GM19023 (cell line): ENCODE results near the gene PTPRM.

Source experiments
- ATAC-seq: cut with Tn5 transposase; IDR thresholded peaks from one replicate; pipeline ENCODE4 v1.9.1; 2021; ENCODE audit warnings: mild to moderate bottlenecking, moderate library complexity; ENCODE audit not compliant: unreplicated experiment

Gene PTPRM

DNA sequence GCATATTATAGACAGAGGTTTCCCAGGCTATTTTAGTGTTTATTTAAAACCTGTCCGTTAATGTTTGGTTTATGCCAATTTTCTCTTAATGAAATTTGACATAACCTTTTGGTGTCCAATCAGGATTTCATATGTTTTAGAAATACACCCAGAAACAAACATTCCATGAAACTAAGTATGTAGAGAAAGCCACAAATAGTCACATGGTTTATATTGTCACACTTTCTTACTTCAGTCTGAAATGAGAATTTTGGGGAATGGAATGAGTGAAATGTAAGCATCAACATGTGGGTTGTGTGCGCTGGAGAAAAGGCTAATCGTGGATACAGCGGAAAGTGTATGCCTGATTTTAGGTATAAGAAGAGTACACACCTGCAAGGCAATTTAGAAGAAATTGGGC is 765.2 kb downstream of the PTPRM start:
- ATAC-seq = no peak

DNA sequence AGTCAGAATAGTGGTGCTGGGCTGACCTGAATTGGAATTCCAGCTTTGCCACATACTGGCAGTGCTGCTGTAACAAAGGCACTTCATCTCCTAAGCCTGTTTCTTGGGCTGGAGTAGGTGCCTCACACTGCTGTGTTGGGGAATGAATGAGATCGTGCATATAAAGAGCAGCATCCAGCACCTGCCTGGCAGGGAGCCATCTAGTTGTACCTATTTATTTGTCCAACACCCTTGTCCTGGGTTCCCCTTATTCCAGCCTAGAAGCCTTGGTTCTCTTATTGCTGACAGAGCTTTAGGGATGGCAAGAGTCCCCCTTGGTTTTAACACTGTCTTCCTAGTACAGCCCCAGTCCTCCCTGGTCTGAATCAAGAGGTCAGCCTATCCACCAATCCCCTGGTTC is 766.8 kb downstream of the PTPRM start:
- ATAC-seq = no peak

GRCh38 chr18:8337211-8337610 is 770.1 kb downstream of the PTPRM start:
- ATAC-seq = no peak

GRCh38 chr18:8339210-8339609 is 772.1 kb downstream of the PTPRM start:
- no peak for ATAC-seq

DNA sequence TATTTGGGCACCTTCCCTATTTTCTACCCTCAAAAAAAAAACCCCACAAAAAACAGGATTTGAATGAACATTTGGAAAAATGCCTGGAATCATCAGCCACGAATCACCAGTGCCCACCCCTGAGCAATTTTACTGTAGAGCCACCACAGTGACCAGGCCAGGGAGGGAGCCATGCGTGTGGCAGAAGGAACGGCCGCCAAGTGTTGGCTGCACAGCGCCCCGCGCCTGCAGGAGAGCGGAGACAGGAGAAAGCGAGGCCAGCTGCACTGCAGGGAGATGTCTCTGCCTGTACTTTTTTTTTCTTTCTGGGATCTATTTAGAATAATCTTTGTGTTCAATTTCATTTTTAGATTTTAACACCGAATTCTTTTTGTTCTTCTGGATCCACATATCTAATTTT is 772.8 kb downstream of the PTPRM start:
- no peak for ATAC-seq

- no peak for ATAC-seq
These were observed 774.5 kb downstream of the PTPRM start for GRCh38 chr18:8341481-8342230.

GRCh38 chr18:8348051-8348720 is 781.1 kb downstream of the PTPRM start:
- ATAC-seq = no peak

- no peak for ATAC-seq
These were observed 782.6 kb downstream of the PTPRM start for GRCh38 chr18:8349608-8350323.

DNA sequence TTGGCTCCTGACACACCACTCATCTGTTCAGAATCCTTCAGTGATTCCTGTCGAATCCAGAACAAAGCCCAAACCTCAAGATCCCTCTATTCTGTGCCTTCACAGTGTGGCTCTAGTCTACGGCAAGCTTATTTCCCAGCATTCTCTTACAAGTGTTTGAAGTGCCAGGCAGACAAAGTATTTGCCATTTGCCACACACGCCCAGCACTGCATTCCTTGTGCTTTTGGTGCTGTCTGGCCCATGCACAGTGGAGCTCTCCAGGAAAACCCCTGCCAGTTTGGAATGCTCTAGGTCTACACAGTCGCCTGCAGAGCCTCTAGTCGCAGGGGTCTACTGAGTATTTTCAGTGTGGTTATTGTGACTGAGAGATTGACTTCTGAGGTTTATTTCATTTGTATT is 783.5 kb downstream of the PTPRM start:
- ATAC-seq = no peak

GRCh38 chr18:8351161-8351560 is 784.0 kb downstream of the PTPRM start:
- no peak for ATAC-seq

- ATAC-seq = no peak
These were observed 787.2 kb downstream of the PTPRM start for GRCh38 chr18:8354304-8354703.

DNA sequence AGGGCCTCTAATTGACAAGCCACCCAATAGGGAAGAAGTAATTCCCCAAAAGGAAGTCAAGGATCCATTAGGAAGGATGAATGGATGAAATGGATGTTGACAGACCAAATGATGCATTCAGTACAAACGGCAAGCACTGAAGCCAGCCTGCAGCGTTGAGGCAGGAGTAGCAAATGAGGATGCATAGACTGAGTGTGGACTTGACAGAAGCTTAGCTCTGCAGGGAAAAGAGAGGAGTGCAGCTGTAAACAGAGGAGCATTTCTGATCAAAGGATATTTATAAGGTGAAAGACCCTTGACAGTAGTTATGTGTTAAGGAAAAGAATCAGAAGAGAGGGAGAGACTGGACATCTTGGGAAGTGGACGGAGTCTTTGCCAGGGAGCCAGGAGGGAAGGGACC is 788.9 kb downstream of the PTPRM start:
- no peak for ATAC-seq

- no peak for ATAC-seq
These were observed 790.2 kb downstream of the PTPRM start for GRCh38 chr18:8357320-8357719.

DNA sequence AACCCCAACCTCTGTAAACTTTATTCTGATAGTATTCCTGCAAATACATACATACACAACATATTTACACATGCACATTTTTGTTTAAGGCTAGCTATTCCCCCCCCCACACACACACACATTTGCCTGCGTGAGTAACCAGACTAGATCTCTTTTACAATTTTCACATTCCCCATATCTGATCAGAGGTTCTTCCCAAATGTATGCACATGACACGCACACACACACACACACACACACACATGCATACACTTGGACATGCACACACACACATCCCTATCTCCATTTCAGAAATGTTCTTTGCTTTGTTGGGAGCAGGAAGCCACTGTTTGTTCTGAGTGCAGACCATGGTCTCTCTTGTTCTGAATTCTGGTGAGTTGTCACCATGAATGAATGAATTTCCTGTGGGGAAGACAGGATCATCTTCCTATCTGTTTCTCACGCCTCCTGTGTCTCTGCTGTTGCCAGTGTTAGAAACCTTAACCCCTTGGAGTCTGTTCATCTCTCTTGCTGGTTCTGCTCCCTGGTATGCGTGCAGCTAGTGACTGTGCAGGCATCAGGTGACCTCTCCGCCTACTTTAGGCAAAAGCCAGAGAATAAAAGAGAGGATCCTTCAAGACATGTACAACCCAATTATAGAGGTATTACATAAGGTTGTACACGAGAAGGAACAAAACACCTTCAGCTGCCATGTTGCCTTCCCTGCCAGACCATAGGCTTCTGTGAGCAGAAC is 791.1 kb downstream of the PTPRM start:
- ATAC-seq = no peak

- ATAC-seq = no peak
These were observed 792.0 kb downstream of the PTPRM start for GRCh38 chr18:8359076-8359475.

GRCh38 chr18:8359481-8359880 is 792.4 kb downstream of the PTPRM start:
- no peak for ATAC-seq

GRCh38 chr18:8361941-8362471 is 794.9 kb downstream of the PTPRM start:
- no peak for ATAC-seq

DNA sequence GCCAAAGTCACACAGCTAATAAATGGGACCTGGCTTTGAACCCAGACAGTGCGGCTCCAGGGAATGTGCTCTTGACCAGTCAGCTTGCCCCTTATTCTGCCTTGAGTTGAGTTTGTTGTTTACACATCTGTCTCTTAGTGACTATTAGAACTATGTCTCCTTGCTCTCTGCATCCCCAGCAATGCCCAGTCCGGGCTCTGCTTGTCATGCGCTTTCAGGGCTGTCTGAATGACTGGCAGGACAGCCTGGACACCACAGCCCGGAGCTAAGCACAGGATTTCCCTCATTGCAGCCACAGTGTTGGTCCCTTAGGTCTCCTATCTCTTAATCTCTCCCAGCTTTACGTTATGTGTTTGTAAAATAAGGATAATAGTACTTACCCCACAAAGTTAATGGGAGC is 795.7 kb downstream of the PTPRM start:
- no peak for ATAC-seq

GRCh38 chr18:8364385-8364784 is 797.3 kb downstream of the PTPRM start:
- no peak for ATAC-seq

DNA sequence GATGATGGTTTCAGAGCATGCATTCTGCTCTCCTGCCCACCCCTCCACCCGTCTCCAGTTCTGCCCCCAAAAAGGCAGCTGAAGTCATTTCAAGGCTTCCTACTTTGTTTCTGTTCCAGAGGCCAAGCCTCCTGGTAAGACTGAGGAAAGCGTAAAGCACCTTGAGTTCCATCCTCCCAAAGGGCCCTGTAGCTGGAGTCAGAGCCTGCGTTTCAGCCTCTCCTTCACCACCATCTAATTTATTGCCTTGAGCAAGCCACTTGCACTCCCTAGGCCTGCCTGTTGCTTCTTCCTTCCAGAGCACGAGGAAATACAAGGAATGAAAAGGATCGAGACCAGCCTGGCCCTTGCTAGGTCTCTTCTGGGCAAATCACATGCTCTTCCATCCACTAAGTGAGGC is 797.9 kb downstream of the PTPRM start:
- no peak for ATAC-seq

- ATAC-seq = no peak
These were observed 798.4 kb downstream of the PTPRM start for GRCh38 chr18:8365528-8365927.
